ENCODE measurements around the gene ADSL. TPM values are rescaled to one million over a fixed set of nuclear protein-coding genes. Genes with fewer than 3 reads are reported as not detected.

The ADSL gene
- total RNA-seq, 4 donors from 2014 or later, result 54.6 to 79.1 (median 75.9) TPM

DNA sequence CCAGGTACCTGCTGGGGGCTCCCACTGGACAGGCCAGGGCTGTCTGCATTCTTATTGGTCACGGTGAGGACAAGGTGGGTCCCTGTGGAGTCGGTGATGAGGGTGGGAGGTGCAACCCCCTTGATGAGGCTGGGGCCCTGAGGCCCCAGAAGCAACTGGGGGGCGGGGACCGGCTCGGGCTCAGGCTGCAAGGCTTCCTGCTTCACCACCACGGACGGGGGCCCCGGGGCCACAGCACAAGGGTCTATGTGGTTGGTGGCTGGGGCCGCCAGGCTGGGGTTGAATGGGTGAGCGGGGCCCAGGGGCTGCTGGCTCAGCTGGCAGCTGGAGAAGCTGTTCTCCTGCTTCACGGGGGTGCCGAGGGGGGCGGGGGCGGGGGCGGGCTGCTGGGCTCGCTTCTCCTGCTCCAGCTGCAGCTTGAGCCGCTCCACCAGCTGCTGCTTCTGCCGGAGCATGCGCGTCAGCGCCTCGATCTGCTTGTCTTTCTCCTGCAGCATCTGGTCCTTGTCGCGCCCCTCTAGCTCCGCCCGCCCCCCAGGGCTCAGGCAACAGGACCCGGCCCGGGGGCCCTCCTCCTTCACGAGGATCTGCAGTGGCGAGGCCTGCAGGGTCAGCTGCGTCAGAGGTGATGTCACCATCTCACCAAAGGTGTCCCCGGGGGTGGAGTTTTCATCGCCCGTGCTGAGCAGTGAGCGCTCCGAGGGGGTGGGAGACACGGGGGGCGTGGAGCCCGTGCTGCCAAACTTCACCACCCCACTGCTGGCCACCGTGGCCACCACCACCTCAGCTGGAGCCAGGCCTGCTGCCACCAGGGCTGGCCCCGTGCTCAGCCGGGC is 72.3 kb downstream of the ADSL start:
- TF ChIP-seq, protein P1, sequence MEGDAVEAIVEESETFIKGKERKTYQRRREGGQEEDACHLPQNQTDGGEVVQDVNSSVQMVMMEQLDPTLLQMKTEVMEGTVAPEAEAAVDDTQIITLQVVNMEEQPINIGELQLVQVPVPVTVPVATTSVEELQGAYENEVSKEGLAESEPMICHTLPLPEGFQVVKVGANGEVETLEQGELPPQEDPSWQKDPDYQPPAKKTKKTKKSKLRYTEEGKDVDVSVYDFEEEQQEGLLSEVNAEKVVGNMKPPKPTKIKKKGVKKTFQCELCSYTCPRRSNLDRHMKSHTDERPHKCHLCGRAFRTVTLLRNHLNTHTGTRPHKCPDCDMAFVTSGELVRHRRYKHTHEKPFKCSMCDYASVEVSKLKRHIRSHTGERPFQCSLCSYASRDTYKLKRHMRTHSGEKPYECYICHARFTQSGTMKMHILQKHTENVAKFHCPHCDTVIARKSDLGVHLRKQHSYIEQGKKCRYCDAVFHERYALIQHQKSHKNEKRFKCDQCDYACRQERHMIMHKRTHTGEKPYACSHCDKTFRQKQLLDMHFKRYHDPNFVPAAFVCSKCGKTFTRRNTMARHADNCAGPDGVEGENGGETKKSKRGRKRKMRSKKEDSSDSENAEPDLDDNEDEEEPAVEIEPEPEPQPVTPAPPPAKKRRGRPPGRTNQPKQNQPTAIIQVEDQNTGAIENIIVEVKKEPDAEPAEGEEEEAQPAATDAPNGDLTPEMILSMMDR (IDR thresholded peaks at IDR 0.05; ENCODE audit: low read depth), result no peak

DNA sequence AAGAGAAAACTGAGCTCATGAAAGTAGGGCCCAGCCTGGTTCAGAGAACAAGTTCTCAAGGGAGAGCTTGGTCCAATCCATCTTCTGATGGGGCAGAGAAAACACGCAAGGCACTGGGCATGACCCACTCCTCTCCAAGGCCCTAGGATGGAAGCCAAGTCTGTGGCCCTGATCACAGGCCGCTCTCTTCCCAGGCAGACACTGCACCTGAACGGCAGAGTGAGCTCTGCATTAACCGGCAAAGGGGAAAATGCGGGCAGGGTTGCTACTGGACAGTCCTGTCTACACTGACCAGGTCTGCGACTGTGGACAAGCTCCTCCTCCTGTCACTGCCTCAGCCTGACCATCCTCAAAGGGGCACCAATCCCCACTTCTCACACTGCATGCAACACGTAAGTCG is 73.4 kb downstream of the ADSL start:
- TF ChIP-seq, protein P1 (IDR thresholded peaks at IDR 0.05; ENCODE audit: low read depth), result no peak

DNA sequence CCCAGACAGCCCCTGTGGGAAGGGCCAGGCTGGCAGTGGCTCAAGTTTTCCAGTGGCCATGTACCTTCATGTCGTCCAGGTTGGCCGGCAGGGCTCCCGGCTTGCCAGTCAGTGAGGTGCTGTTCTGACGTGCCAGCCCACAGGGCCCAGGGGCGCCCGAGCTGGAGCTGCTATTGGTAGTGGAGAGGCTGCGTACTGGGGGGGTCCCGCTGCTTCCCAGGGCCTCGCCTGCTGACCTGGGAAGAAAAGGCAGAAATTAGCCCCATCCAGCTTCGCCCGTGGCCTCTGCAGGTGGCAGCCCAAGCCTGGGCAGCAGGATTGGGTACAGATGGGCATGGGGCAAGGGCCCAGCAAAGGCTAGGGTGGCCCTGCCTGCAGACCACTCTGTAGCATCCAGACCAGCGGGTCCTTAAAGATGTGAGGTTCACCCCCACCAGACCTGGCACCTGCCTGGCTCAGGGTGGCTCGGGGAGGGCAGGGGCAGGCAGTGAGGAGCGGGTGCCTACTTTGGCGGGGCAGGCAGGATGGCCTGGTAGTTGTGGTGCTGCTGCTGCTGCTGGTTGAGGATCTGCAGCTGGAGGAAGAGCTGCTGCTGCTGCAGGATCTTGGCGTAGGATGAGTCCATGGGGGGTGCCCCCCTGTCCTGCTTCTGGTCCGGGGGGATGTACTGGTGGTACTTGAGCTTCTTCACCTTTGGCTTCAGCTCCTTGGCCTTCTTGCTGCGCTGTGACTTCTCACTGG is 74.2 kb downstream of the ADSL start:
- TF ChIP-seq, protein P1 (IDR thresholded peaks at IDR 0.05; ENCODE audit: low read depth), result no peak

DNA sequence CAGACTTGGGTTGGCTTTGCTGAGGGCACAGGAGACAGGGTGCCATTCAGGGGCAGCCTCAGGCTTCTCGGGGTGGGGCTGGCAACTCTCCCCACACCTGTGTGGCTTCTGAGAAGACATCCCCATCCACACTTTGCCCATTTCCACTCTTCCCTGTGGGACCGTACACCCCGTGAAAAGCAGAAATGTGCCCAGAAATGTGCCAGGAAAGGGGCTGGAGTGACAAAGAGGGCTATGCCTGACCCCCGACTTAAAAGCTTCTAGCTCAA is 74.7 kb downstream of the ADSL start:
- TF ChIP-seq, protein P1 (IDR thresholded peaks at IDR 0.05; ENCODE audit: low read depth), result no peak

DNA sequence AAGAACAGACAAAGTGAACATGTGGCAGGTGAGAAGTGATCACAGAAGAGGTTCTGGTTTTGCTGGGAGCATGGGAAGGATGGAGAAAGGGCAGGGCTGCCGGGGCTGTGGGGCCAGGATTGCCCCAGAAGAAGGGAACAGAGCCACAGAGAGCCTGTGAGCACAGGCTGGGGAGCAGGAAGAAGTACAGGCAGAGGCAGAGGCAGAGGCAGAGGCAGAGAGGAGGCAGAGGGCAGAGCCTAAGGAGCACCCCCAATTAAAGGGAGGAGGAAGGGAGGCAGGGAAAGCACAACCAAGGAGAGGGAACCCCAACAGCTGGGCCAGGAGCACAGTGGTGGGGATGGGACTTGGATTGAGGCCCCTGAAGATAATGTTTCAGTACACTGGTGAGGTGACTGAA is 75.6 kb downstream of the ADSL start:
- TF ChIP-seq, protein P1 (IDR thresholded peaks at IDR 0.05; ENCODE audit: low read depth), result no peak

DNA sequence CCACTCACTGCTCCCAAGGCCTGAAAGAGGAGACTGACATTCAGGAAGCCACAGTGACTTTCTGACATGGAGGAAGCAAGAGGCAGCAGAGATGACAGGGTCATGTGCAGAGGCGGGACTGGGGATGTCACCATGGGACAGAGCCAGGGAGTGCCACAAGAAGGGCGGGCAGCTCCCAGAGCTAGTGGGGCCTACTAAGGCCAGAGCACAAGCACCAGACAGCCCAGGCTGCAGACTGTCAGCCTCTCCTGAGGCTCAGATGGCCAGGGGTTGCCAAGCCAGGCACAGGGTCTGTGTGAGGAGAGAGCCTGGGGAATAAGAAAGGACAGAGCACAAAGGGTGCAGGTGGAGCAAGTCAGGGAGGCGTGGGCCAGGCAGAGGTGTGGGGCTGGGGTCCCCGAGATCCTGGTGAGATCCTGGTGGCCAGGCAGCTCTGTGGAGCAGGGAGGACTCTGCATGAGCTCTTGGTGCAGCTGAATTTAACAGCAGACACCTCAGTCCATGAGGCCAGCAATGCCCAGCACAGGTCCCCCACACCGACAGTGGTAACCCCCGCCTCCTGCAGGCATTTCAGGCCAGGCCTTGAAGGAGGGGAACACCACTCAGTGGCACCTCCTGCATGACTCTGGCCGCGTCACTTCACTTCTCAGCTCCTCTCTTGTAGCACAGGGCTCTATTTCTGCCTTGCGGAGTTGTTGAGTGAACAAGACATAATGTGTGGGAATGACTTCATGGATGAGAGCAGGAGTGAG is 76.4 kb downstream of the ADSL start:
- TF ChIP-seq, protein P1 (IDR thresholded peaks at IDR 0.05; ENCODE audit: low read depth), result no peak

DNA sequence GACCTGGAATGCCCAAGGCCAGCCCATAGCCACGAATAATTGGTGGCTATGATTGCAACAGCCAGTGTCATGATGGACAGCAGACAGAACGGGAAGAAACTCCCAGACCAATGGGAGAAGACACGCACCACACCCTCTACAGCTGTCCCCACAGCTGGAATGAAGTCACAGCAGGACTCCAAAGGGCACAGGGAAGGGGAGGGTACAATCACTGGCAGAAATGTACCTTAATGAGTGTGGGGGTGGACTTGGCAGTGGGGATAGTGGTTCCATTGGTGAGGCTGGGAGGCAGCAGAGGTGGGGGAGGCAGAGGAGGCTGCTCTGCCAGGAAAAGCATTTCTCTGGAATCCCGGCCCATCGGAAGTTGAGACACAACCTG is 77.0 kb downstream of the ADSL start:
- TF ChIP-seq, protein P1 (IDR thresholded peaks at IDR 0.05; ENCODE audit: low read depth), result no peak
